IPS-18a (cell line): ENCODE data around the gene NDUFA11.
"Not testable (repeated sequence)": the region's sequence is repeated elsewhere in the genome, so short reads cannot be mapped to it uniquely, and the experiment has no call there.

ENCODE experiments used
- H3K27ac ChIP-seq: one replicate; pipeline ENCODE4 v1.5.1; 2013; ENCODE audit warnings: low read length
- H3K27me3 ChIP-seq: one replicate; pipeline ENCODE4 v1.6.1; 2013; ENCODE audit warnings: mild to moderate bottlenecking, low read length; ENCODE audit not compliant: control insufficient read depth, insufficient read depth
- H3K36me3 ChIP-seq: one replicate; pipeline ENCODE4 v1.6.1; 2013; ENCODE audit warnings: low read depth, low read length; ENCODE audit not compliant: control insufficient read depth
- H3K4me1 ChIP-seq: one replicate; pipeline ENCODE4 v1.6.1; 2013; ENCODE audit warnings: low read depth, low read length; ENCODE audit not compliant: control insufficient read depth
- H3K4me3 ChIP-seq: one replicate; pipeline ENCODE4 v1.5.1; 2013; ENCODE audit warnings: low read length
- H3K9ac ChIP-seq: one replicate; pipeline ENCODE4 v1.6.1; 2013; ENCODE audit warnings: mild to moderate bottlenecking, low read length, moderate library complexity
- H3K9me3 ChIP-seq: one replicate; pipeline ENCODE4 v1.6.1; 2013; ENCODE audit warnings: low read depth, low read length; ENCODE audit not compliant: control insufficient read depth

The NDUFA11 gene

DNA sequence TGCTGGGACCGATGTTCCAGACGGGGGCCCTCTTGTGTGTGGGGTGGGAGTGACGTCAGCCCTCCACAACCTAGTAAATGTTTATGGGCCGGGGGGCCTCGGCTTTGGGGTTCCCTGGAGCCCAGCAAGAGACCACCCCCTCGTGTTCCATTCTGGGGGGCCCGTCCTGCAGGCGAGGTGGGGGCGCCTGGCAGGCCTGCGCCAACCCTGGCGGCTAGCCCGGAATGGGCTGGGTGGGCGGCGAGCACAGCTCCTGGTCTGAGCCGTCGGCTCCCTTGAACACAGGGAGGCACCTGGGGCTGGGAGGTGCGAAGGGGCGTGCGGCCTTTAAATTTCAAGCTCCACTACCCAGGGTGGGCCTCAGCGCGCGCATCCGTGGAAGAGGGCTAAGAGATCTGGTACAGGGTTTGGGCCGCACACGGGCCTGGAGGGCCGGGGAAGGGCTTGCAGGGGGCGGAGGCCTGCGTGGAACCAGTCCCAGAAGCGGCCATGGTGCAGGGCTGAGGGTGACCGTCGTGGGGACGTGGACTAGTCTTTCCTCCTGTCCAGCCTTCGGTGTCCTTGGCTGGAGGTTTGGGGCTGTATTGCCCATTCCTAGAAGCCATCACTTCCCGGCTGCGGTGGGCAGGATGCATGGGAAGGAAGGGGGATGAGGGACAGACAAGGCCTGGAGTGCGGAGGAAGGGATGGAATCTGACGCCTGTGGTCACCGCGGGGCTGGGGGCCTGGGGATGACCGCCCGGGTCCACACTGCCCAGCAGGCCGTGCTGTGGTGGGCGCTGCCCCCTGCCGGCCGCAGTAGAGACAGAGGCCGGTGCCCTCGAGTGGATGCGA lies 11.4 kb downstream of the NDUFA11 start:
- Histone ChIP-seq H3K4me3 (no peak overlapping the region), H3K9me3 (no peaks in the 10 kb centered on the region), H3K36me3 (peaks cover 6% of the 10 kb centered on the region), H3K4me1 (no peaks in the 10 kb centered on the region), H3K9ac (no peak overlapping the region), H3K27me3 (no peaks in the 10 kb centered on the region), H3K27ac (no peak overlapping the region)

GRCh38 chr19:5891572-5891937 lies 12.0 kb downstream of the NDUFA11 start:
- H3K27ac ChIP-seq, result no peak overlapping the region
- peaks cover 6% of the 10 kb centered on the region for H3K36me3 ChIP-seq
- no peaks in the 10 kb centered on the region for H3K4me1 ChIP-seq
- no peak overlapping the region for H3K4me3 ChIP-seq
- no peaks in the 10 kb centered on the region for H3K9me3 ChIP-seq
- no peak overlapping the region for H3K9ac ChIP-seq
- no peaks in the 10 kb centered on the region for H3K27me3 ChIP-seq

DNA sequence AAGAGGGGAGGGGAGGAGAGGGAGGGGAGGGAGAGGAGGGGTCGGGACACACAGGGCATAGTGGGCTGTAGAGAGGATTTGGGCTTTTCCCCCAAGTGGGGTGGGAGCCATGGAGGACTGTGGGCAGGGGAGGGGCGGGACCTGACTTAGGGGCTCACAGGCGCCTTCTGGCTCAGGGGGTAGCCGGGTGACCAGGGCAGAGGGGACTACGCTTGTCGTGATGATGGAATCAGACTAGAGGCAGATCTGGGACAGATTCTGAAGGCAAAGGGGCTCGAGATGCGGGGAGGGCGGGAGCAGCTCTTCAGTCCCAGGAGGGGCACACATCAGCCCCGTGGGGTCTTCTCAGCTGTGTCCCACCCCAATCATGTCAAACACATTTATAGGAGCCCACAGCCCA lies 13.5 kb downstream of the NDUFA11 start:
- Histone ChIP-seq H3K9me3 (no peaks in the 10 kb centered on the region), H3K36me3 (no peaks in the 10 kb centered on the region), H3K27me3 (no peaks in the 10 kb centered on the region), H3K4me1 (no peaks in the 10 kb centered on the region), H3K9ac (no peak overlapping the region), H3K27ac (no peak overlapping the region), H3K4me3 (no peak overlapping the region)

DNA sequence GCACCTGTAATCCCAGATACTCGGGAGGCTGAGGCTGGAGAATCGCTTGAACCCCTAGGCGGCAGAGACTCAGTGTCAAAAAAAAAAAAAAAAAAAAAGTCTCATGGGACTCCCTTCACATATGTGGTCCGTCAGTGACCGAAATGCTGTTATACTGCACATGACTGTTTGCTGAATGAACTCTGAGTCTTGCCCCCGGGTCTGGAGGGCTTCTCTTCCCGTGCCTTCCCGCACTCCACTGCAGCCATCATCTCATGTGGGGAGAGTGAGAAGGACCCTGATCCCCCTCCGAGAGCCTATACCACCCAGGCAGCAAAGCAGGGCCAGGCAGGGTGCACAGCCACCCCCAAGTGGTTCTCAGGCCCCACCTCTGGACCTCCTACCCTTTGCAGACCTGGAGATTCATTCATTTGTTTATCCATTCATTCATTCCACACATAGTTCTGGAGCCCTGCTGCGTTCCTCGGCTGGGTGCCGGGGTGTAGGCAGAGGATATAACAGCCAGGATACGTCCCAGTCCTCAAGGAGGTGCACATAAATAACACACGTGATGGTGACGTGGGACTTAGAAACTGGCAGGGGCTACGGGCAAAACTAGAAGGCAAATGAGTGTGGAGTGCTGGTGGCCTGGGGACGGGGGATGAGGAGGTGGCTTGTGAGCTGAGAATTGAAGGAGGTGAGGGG lies 14.2 kb downstream of the NDUFA11 start:
- no peak overlapping the region for H3K4me3 ChIP-seq
- H3K9ac ChIP-seq, result no peak overlapping the region
- H3K9me3 ChIP-seq, result no peaks in the 10 kb centered on the region
- no peaks in the 10 kb centered on the region for H3K36me3 ChIP-seq
- no peaks in the 10 kb centered on the region for H3K4me1 ChIP-seq
- no peaks in the 10 kb centered on the region for H3K27me3 ChIP-seq
- no peak overlapping the region for H3K27ac ChIP-seq

GRCh38 chr19:5884065-5884811 lies 19.4 kb downstream of the NDUFA11 start:
- not testable (repeated sequence) for H3K9ac ChIP-seq, H3K27me3 ChIP-seq, H3K36me3 ChIP-seq, H3K4me1 ChIP-seq, H3K27ac ChIP-seq, H3K9me3 ChIP-seq, H3K4me3 ChIP-seq

- H3K9ac ChIP-seq, H3K27ac ChIP-seq, H3K36me3 ChIP-seq, H3K4me1 ChIP-seq, H3K27me3 ChIP-seq, H3K9me3 ChIP-seq, H3K4me3 ChIP-seq: not testable (repeated sequence)
These were observed 20.3 kb downstream of the NDUFA11 start for GRCh38 chr19:5883157-5883873.

- no peaks in the 10 kb centered on the region for H3K9me3 ChIP-seq
- H3K4me3 ChIP-seq, result no peak overlapping the region
- H3K36me3 ChIP-seq, result no peaks in the 10 kb centered on the region
- H3K27ac ChIP-seq, result no peak overlapping the region
- no peak overlapping the region for H3K9ac ChIP-seq
- H3K4me1 ChIP-seq, result peaks cover 10% of the 10 kb centered on the region
- no peaks in the 10 kb centered on the region for H3K27me3 ChIP-seq
These were observed 21.1 kb downstream of the NDUFA11 start for GRCh38 chr19:5882421-5882968.

- Histone ChIP-seq H3K4me1 (peaks cover 10% of the 10 kb centered on the region), H3K27me3 (no peaks in the 10 kb centered on the region), H3K9ac (no peak overlapping the region), H3K4me3 (no peak overlapping the region), H3K27ac (no peak overlapping the region), H3K36me3 (no peaks in the 10 kb centered on the region), H3K9me3 (no peaks in the 10 kb centered on the region)
These were observed 21.9 kb downstream of the NDUFA11 start for GRCh38 chr19:5881543-5882299.

DNA sequence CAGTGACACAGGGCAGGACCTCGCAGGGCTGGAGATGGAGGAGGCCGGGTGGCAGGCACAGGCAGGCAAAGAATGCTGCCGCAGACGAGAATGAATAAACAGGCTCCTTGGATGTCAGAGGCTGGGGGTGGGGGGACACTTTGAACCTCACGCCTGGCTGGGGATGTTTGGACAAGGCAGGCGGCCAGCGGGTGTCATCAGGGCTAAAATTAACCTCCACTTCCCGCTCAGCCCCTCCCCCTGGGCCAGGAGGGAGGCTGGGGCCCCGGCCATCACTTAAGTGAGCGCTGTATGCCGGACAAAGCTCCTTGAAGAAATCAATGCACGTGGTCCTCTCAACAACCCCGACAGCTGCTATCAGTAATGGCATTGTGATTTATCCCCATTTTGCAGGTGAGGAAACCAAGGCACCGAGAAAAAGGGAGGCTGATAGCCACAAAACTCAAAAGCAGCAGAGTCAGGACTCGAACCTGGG lies 22.9 kb downstream of the NDUFA11 start:
- Histone ChIP-seq H3K9ac (no peak overlapping the region), H3K27ac (no peak overlapping the region), H3K27me3 (no peaks in the 10 kb centered on the region)

DNA sequence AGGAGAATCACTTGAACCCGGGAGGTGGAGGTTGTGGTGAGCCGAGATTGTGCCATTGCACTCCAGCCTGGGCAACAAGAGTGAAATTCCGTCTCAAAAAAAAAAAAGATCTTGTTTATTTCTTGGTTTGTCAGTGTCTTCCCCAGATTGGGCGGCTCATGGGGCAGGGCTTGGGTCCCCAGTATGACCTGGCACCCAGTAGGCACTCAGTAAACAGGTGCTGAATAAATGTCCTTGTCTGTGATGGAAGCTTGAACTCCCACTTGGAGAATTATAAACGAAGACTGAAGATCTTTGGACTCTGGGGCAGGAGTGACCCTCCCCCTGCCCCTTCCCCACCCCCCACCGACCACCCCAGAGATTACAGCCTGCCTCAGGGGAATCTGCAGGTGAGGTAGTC lies 23.4 kb downstream of the NDUFA11 start:
- no peaks in the 10 kb centered on the region for H3K9me3 ChIP-seq
- H3K36me3 ChIP-seq, result no peaks in the 10 kb centered on the region
- no peak overlapping the region for H3K27ac ChIP-seq
- H3K9ac ChIP-seq, result no peak overlapping the region
- no peak overlapping the region for H3K4me3 ChIP-seq
- no peaks in the 10 kb centered on the region for H3K27me3 ChIP-seq
- H3K4me1 ChIP-seq, result peaks cover 10% of the 10 kb centered on the region

More for the DNA sequence above, 22.9 kb downstream of the NDUFA11 start:
- Histone ChIP-seq H3K9me3 (no peaks in the 10 kb centered on the region), H3K36me3 (no peaks in the 10 kb centered on the region), H3K4me1 (peaks cover 10% of the 10 kb centered on the region), H3K4me3 (no peak overlapping the region)
